Esophagus muscularis mucosa (tissue), 4 donors: ENCODE measurements around the gene GLYATL2. TPM values are rescaled to one million over a fixed set of nuclear protein-coding genes. Genes with fewer than 3 reads are reported as not detected.
A peak's percentile ranks its signal among the peaks of the same experiment; 100 is the strongest.

Source experiments
- DNase-seq: peaks from one replicate; pipeline ENCODE4 v3.0.0-alpha.2; 2017; ENCODE audit errors: extremely low spot score
- H3K27ac ChIP-seq, 4 donors: fragments of 200-600 bp; sonication (generic); replicated peaks in 1 of 4; 1 replicate in 3 of 4; 2 replicates in 1 of 4; pipeline ENCODE4 v1.5.1; 2016 to 2019; ENCODE audit warnings: mild to moderate bottlenecking in 1 of 4
- H3K27me3 ChIP-seq, 4 donors: fragments of 200-600 bp; sonication (generic); one replicate each; pipeline versions ENCODE4 v1.5.1 to v1.6.0; 2016 to 2019
- H3K36me3 ChIP-seq, 4 donors: fragments of 200-600 bp; sonication (generic); one replicate each; pipeline ENCODE4 v1.5.1; 2016 to 2019
- H3K4me1 ChIP-seq, 4 donors: fragments of 200-600 bp; sonication (generic); one replicate each; pipeline ENCODE4 v1.5.1; 2016 to 2019
- H3K4me3 ChIP-seq, 4 donors: fragments of 200-600 bp; sonication (generic); 1 replicate in 2 of 4; 2 replicates in 2 of 4; pipeline ENCODE4 v1.5.1; 2016 to 2019; ENCODE audit warnings: mild to moderate bottlenecking in 4 of 4, moderate library complexity in 1 of 4
- H3K9me3 ChIP-seq, 4 donors: fragments of 200-600 bp; sonication (generic); 1 replicate in 3 of 4; 2 replicates in 1 of 4; pipeline ENCODE4 v1.5.1; 2016 to 2019
- EP300 ChIP-seq: sonication (generic); formaldehyde crosslinking; IDR thresholded peaks from one replicate; pipeline ENCODE4 v1.6.1; 2017; ENCODE audit warnings: antibody characterized with exemption
- POLR2A ChIP-seq: fragments of 450-650 bp; IDR thresholded peaks from one replicate; pipeline ENCODE4 v1.6.1; 2017; ENCODE audit warnings: antibody characterized with exemption, moderate library complexity, mild to moderate bottlenecking, low read depth
- POLR2AphosphoS5 ChIP-seq, 2 donors: sonication (generic); formaldehyde crosslinking; IDR thresholded peaks; one replicate each; pipeline ENCODE4 v1.6.1; 2017; ENCODE audit warnings: antibody characterized with exemption in 2 of 2
- WGBS: methylation state at CpG from one replicate; pipeline ENCODE4 v1.1.5; 2018; 5-methylcytosine and 5-hydroxymethylcytosine counted together
- intact Hi-C: fragments of 100-400 bp; cut with DNase I; formaldehyde crosslinking; loops from one replicate; pipeline ENCODE4 v1.15.1; 2023
- total RNA-seq, 4 donors: library from RNA; depleted of rRNA; stranded (reverse); fragments of >200 nt; gene quantifications; one replicate each; pipeline versions ENCODE4 v1.1.0 to v1.2.1, GENCODE V29; 2016
- TF ChIP-seq, protein P1 (sequence below), 3 experiments: fragments of 200-600 bp in 2 of 3; fragments of 450-650 bp in 1 of 3; sonication (generic) in 2 of 3; IDR thresholded peaks; one replicate each; pipeline ENCODE4 v1.5.1; 2017 to 2019; ENCODE audit warnings: antibody characterized with exemption in 3 of 3, mild to moderate bottlenecking in 2 of 3, moderate library complexity in 1 of 3

GLYATL2 gene
- total RNA-seq, 4 donors from 2014 or later: 0.33 TPM; not detected in 3

DNA sequence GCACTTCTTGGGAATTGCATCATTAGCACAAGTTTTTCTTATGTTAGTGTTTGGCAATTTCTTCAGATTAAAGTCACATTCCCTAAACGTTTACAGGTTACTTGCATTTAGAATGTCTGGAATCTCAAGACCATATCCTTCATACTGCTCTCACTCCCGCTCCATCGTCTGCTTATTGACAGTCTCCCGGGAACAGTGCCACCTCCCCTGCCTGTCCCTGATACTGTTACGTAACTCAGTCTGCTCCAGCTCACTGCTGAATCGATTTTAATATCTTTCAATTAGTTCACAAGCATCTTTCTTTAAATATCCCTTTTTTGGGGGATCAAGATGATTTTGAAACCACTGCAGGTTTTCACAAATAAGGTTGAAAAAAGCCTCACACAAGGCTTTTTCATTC, 48.2 kb downstream of the GLYATL2 start:
- no peaks in the 10 kb centered on the region for H3K4me1 ChIP-seq
- intact Hi-C loops: no loop called here
- TF ChIP-seq POLR2A: no peak
- no peak for TF ChIP-seq POLR2AphosphoS5 (IDR thresholded peaks at IDR 0.05)
- no peaks in the 10 kb centered on the region for H3K27me3 ChIP-seq
- no peak for DNase-seq
- H3K4me3 ChIP-seq: no peak overlapping the region
- 25% methylated on average over 6 of the region's 6 CpGs for WGBS
- no peaks in the 10 kb centered on the region for H3K36me3 ChIP-seq
- H3K27ac ChIP-seq: no peak overlapping the region
- H3K9me3 ChIP-seq: no peaks in the 10 kb centered on the region

GRCh38 chr11:58788355-58789023, 56.0 kb downstream of the GLYATL2 start:
- H3K4me1 ChIP-seq: no peaks in the 10 kb centered on the region
- H3K27me3 ChIP-seq: peaks cover 0 to 6% (median 0%) of the 10 kb centered on the region in 4 donors
- no peak for TF ChIP-seq POLR2AphosphoS5 (IDR thresholded peaks at IDR 0.05)
- TF ChIP-seq, protein P1, sequence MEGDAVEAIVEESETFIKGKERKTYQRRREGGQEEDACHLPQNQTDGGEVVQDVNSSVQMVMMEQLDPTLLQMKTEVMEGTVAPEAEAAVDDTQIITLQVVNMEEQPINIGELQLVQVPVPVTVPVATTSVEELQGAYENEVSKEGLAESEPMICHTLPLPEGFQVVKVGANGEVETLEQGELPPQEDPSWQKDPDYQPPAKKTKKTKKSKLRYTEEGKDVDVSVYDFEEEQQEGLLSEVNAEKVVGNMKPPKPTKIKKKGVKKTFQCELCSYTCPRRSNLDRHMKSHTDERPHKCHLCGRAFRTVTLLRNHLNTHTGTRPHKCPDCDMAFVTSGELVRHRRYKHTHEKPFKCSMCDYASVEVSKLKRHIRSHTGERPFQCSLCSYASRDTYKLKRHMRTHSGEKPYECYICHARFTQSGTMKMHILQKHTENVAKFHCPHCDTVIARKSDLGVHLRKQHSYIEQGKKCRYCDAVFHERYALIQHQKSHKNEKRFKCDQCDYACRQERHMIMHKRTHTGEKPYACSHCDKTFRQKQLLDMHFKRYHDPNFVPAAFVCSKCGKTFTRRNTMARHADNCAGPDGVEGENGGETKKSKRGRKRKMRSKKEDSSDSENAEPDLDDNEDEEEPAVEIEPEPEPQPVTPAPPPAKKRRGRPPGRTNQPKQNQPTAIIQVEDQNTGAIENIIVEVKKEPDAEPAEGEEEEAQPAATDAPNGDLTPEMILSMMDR (IDR thresholded peaks at IDR 0.05): peak in 1 of 3 experiments; percentile 42
- no peaks in the 10 kb centered on the region for H3K36me3 ChIP-seq
- no peak for DNase-seq
- intact Hi-C loops: no loop called here
- H3K4me3 ChIP-seq: no peak overlapping the region
- no peak overlapping the region for H3K27ac ChIP-seq
- H3K9me3 ChIP-seq: no peaks in the 10 kb centered on the region
- WGBS: 53% methylated on average over 3 of the region's 4 CpGs

- DNase-seq: no peak
- Histone ChIP-seq H3K36me3 (no peaks in the 10 kb centered on the region), H3K27me3 (peaks cover 0 to 6% (median 0%) of the 10 kb centered on the region in 4 donors), H3K9me3 (no peaks in the 10 kb centered on the region), H3K4me1 (no peaks in the 10 kb centered on the region), H3K4me3 (no peak overlapping the region), H3K27ac (no peak overlapping the region)
- TF ChIP-seq EP300: no peak
- TF ChIP-seq, protein P1 (IDR thresholded peaks at IDR 0.05): no peak
- no peak for TF ChIP-seq POLR2AphosphoS5 (IDR thresholded peaks at IDR 0.05)
- TF ChIP-seq POLR2A: no peak
- intact Hi-C loops: no loop called here
Measured at GRCh38 chr11:58787903-58788302, 56.6 kb downstream of the GLYATL2 start.

- TF ChIP-seq, protein P1 (IDR thresholded peaks at IDR 0.05): no peak
- no peak for TF ChIP-seq POLR2AphosphoS5 (IDR thresholded peaks at IDR 0.05)
Measured at GRCh38 chr11:58786693-58787092, 57.8 kb downstream of the GLYATL2 start.

GRCh38 chr11:58784995-58785394, 59.5 kb downstream of the GLYATL2 start:
- no peaks in the 10 kb centered on the region for H3K9me3 ChIP-seq
- TF ChIP-seq EP300 (no peak), POLR2A (no peak), POLR2AphosphoS5 (IDR thresholded peaks at IDR 0.05) (no peak)
- TF ChIP-seq, protein P1 (IDR thresholded peaks at IDR 0.05): no peak
- intact Hi-C loops: no loop called here

More at GRCh38 chr11:58786693-58787092, 57.8 kb downstream of the GLYATL2 start:
- WGBS: 92% methylated on average over 2 of the region's 3 CpGs
- H3K27me3 ChIP-seq: peaks cover 0 to 6% (median 0%) of the 10 kb centered on the region in 4 donors
- no peaks in the 10 kb centered on the region for H3K4me1 ChIP-seq
- no peaks in the 10 kb centered on the region for H3K9me3 ChIP-seq
- H3K4me3 ChIP-seq: no peak overlapping the region
- no peak for DNase-seq
- no peak overlapping the region for H3K27ac ChIP-seq
- intact Hi-C loops: no loop called here
- H3K36me3 ChIP-seq: no peaks in the 10 kb centered on the region

More at GRCh38 chr11:58784995-58785394, 59.5 kb downstream of the GLYATL2 start:
- H3K27ac ChIP-seq: no peak overlapping the region
- no peak for DNase-seq
- H3K27me3 ChIP-seq: peaks cover 0 to 6% (median 0%) of the 10 kb centered on the region in 4 donors
- H3K4me3 ChIP-seq: no peak overlapping the region
- no peaks in the 10 kb centered on the region for H3K4me1 ChIP-seq
- no peaks in the 10 kb centered on the region for H3K36me3 ChIP-seq

Other genes with a start within 250 kb of the GLYATL2 start
- 1 to 10 TPM; 1.3 to 2.5 (median 1.9) TPM for gene CNTF, start 222.0 kb downstream of the GLYATL2 start, total RNA-seq
- not detected for gene GLYAT, start 112.8 kb downstream of the GLYATL2 start, total RNA-seq
- gene GLYATL1, start 94.8 kb upstream of the GLYATL2 start, total RNA-seq: not detected
- not detected for gene GLYATL1B, start 241.6 kb upstream of the GLYATL2 start, total RNA-seq